ENCODE measurements around the gene SLC24A5. TPM values are rescaled to one million over a fixed set of nuclear protein-coding genes. Genes with fewer than 3 reads are reported as not detected.

The SLC24A5 gene
- total RNA-seq, 1 donor from 2014 or later = not detected

DNA sequence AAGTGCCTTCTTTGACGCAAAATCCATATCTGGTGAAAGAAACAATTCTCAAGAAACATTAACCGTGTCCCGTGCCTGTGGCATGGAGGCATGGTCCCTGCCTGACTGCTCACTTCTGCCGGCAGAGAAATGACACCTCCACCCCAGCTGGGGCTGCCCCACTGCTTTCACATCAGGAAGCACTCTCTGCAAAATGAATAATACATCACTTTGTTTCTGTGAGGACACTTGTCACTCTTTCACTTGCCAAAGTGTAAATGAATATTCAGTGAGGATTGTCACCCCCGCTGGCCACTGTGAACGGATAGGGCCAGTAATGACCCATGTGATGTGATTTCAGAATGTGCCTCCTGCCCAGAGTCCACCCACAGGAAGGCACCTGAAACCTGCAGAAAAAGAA, 31.1 kb upstream of the SLC24A5 start:
- no peak for FAIRE-seq
- Histone ChIP-seq H3K36me3 (ENCODE audit: control insufficient read depth, insufficient read depth, low read length) (no peaks in the 10 kb centered on the region), H3K27me3 (ENCODE audit: control insufficient read depth, insufficient read depth, low read length) (no peaks in the 10 kb centered on the region), H3K4me3 (ENCODE audit: low read depth, low read length) (no peak overlapping the region)
- DNase-seq (ENCODE audit: low read depth) = no peak
- TF ChIP-seq CTCF (IDR thresholded peaks at IDR 0.05; ENCODE audit: insufficient read depth, low read length, severe bottlenecking) = no peak

GRCh38 chr15:48090115-48090514, 30.7 kb upstream of the SLC24A5 start:
- FAIRE-seq = no peak

DNA sequence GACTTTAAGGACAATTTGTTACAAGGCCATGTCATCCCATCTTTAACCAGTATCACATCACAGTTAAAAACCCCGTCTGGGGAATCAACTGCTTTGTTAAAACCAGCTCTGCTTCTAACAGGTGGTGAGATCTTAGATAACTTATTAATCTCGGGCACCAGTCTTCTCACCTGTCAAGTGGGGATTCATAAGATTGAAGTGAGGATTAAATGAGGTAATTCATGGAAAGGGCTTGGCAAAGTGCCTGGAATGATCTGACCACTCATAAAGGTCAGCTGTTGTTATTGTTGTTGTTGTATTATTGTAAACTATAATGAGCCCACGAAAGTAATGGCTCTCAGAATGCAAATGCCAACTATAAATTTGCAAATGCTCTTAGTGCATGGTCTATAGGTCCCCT, 30.1 kb upstream of the SLC24A5 start:
- no peak for TF ChIP-seq CTCF (IDR thresholded peaks at IDR 0.05; ENCODE audit: insufficient read depth, low read length, severe bottlenecking)
- DNase-seq (ENCODE audit: low read depth) = no peak
- Histone ChIP-seq H3K27me3 (ENCODE audit: control insufficient read depth, insufficient read depth, low read length) (no peaks in the 10 kb centered on the region), H3K36me3 (ENCODE audit: control insufficient read depth, insufficient read depth, low read length) (no peaks in the 10 kb centered on the region), H3K4me3 (ENCODE audit: low read depth, low read length) (no peak overlapping the region)
- FAIRE-seq = no peak

More at GRCh38 chr15:48090115-48090514, 30.7 kb upstream of the SLC24A5 start:
- no peak overlapping the region for H3K4me3 ChIP-seq (ENCODE audit: low read depth, low read length)
- no peak for DNase-seq (ENCODE audit: low read depth)
- TF ChIP-seq CTCF (IDR thresholded peaks at IDR 0.05; ENCODE audit: insufficient read depth, low read length, severe bottlenecking) = no peak
- no peaks in the 10 kb centered on the region for H3K27me3 ChIP-seq (ENCODE audit: control insufficient read depth, insufficient read depth, low read length)
- no peaks in the 10 kb centered on the region for H3K36me3 ChIP-seq (ENCODE audit: control insufficient read depth, insufficient read depth, low read length)

GRCh38 chr15:48091522-48091921, 29.3 kb upstream of the SLC24A5 start:
- FAIRE-seq = no peak

DNA sequence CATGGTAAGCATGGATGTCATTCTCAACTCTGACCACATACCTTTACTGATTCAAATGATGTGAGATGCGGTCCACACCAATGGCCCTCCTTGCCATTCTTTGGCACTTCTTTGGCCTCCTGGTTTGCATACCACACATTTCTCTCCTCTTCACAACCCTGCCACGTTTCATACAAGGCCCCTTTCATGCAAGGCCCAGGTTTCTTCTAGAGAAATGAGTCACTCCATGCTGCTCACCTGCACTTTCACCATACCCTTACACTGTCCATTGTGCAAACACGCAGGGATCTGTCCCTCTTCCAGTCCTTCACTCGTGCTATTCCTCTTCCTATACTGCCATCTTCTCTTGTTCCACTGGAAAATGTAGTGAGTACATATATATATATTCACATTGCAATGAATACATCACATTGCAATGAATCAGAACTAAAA, 24.4 kb upstream of the SLC24A5 start:
- DNase-seq (ENCODE audit: low read depth) = peak; percentile 62
- no peaks in the 10 kb centered on the region for H3K36me3 ChIP-seq (ENCODE audit: control insufficient read depth, insufficient read depth, low read length)
- TF ChIP-seq CTCF (IDR thresholded peaks at IDR 0.05; ENCODE audit: insufficient read depth, low read length, severe bottlenecking) = no peak
- FAIRE-seq = no peak
- no peaks in the 10 kb centered on the region for H3K27me3 ChIP-seq (ENCODE audit: control insufficient read depth, insufficient read depth, low read length)
- H3K4me3 ChIP-seq (ENCODE audit: low read depth, low read length) = no peak overlapping the region

More at GRCh38 chr15:48091522-48091921, 29.3 kb upstream of the SLC24A5 start:
- DNase-seq (ENCODE audit: low read depth) = no peak
- H3K27me3 ChIP-seq (ENCODE audit: control insufficient read depth, insufficient read depth, low read length) = no peaks in the 10 kb centered on the region
- TF ChIP-seq CTCF (IDR thresholded peaks at IDR 0.05; ENCODE audit: insufficient read depth, low read length, severe bottlenecking) = no peak
- no peaks in the 10 kb centered on the region for H3K36me3 ChIP-seq (ENCODE audit: control insufficient read depth, insufficient read depth, low read length)
- H3K4me3 ChIP-seq (ENCODE audit: low read depth, low read length) = no peak overlapping the region

GRCh38 chr15:48096813-48097212, 24.0 kb upstream of the SLC24A5 start:
- TF ChIP-seq CTCF (IDR thresholded peaks at IDR 0.05; ENCODE audit: insufficient read depth, low read length, severe bottlenecking) = no peak
- DNase-seq (ENCODE audit: low read depth) = peak; percentile 84
- Histone ChIP-seq H3K36me3 (ENCODE audit: control insufficient read depth, insufficient read depth, low read length) (no peaks in the 10 kb centered on the region), H3K4me3 (ENCODE audit: low read depth, low read length) (no peak overlapping the region), H3K27me3 (ENCODE audit: control insufficient read depth, insufficient read depth, low read length) (no peaks in the 10 kb centered on the region)
- no peak for FAIRE-seq
